Activated naive CD4-positive, alpha-beta T cell treated with anti-CD3 and anti-CD28 coated beads, Interleukin-2, amount 50 U/mL, for 16 hours (primary cell): ENCODE measurements around the gene RRN3.
"Not testable (repeated sequence)": the region's sequence is repeated elsewhere in the genome, so short reads cannot be mapped to it uniquely, and the experiment has no call there.

Experiments
- DNase-seq: peaks from one replicate; pipeline ENCODE4 v3.0.0-alpha.2; 2020

RRN3 gene

GRCh38 chr16:15050440-15050839, 43.6 kb downstream of the RRN3 start:
- DNase-seq: not testable (repeated sequence)

DNA sequence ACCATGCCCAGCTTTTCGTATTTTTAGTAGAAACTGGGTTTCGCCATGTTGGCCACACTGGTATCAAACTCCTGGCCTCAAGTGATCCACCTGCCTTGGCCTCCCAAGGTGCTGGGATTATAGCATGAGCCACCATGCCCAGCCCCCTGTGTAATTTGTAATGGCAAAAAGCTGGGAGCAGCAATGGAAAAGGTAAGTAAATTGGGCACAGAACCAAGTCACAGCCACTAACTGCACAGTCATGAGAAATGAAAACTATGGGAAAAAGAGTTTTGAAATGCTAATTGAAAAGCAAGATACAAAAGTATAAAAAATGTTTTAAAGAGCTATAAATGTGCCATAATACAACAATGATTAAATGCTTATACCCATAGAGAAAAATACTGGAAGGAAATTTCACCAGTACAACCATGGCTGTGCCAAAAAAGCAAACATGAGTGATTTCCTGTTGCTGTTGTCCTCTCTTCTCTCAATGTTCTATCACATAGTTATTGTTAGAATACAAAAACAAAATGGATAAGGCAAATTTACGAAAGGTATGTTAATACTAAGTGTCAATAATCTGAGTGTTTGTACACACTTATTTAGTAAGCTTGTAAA, 44.4 kb downstream of the RRN3 start:
- no peak for DNase-seq

DNA sequence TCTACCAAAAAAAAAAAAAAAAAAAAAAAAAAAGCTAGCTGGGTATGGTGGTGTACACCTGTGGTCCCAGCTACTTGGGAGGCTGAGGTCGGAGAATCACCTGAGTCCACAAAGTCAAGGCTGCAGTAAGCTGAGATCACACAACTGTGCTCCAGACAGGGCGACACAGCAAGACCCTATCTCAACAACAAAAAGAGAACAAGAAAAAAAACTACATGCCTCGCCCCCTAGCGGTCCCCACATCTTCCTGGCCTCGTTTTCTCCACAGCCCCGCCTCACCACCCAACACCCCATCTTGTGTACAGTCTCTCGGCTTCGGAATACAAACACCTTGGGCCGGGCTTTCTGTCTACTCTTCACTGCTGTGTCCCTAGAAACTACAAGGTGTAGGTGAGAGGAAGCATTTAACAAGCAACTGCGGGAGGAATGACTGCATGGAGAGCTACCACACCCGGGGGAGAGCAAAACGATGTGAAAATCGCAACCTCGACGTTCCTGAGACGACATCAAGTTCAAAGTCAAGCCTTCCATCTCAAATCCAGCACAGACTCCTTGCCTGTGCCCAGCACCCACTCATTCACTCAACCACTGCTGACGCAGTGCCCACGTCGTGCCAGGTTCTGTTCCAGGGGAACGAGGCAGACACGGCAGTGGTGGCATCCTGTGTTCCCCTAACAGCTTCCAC, 47.2 kb downstream of the RRN3 start:
- no peak for DNase-seq

GRCh38 chr16:15045270-15045669, 48.8 kb downstream of the RRN3 start:
- DNase-seq: not testable (repeated sequence)

GRCh38 chr16:15044286-15044685, 49.8 kb downstream of the RRN3 start:
- no peak for DNase-seq

- DNase-seq: no peak
Measured at GRCh38 chr16:15043344-15043743, 50.7 kb downstream of the RRN3 start.

GRCh38 chr16:15041271-15042004, 52.6 kb downstream of the RRN3 start:
- no peak for DNase-seq

DNA sequence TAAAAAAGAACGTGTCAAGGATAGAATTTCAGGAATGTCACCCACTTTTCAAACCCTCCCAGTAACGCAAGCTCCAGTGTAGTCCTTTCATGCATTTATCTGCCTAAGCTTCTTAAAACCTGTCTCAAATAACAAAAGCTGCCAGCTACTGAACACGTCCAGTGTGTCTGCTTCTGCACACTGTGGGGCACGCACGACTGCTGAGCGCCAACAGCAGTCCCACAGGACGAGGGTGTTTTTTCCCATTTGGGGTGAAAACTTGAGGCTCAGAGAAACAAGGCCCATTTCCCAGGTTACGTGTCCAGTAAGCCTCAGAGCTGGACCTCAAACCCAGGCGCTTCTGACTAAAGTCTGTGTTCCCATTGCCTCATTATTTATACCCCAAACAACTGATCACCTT, 55.4 kb downstream of the RRN3 start:
- DNase-seq: no peak

DNA sequence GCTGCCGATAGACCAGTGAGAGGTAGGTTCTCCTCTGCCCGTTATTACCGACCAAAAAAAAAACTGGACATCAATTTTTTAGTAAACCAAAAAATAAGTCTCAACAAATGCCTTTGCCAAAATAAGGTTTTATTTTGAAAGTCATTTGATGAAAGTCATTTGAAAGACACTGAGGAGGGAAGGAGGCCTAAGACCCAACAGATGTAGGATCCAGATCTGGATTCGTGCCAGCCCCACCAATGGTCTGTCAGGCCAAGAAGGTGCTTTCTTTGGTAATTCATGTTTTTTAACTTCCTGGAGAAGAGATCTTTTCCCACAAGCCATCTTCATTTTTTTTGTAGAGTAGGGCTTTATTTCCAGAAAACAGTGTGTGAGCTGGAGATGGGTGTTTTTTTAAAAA, 56.3 kb downstream of the RRN3 start:
- DNase-seq: no peak

GRCh38 chr16:15037003-15037402, 57.1 kb downstream of the RRN3 start:
- no peak for DNase-seq

DNA sequence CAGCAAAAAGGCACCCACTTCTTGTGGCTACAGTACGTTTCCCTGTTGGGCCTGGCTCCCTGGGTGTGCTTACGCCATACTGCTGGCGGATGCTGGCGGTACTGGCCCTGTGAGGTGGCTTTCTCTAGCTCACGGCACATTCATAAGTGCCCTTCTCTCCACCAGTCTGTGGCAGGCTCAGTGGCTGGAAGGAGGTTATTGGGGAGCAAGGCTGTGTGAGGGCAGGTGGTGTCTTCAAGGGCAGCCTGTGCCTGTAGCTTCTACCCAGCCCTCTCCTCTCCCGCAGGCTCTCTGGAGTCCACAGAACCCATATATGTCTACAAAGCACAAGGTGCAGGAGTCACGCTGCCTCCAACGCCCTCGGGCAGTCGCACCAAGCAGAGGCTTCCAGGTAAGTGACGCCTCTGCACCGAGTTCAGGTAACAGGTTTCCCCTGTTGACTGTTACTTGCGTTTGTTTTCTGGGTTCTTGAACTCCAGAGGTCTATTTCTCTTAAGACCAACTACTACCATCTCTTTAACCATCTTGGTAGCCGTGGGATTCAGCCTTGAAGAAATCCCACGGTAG, 58.8 kb downstream of the RRN3 start:
- no peak for DNase-seq

GRCh38 chr16:15034266-15035162, 59.6 kb downstream of the RRN3 start:
- DNase-seq: no peak

DNA sequence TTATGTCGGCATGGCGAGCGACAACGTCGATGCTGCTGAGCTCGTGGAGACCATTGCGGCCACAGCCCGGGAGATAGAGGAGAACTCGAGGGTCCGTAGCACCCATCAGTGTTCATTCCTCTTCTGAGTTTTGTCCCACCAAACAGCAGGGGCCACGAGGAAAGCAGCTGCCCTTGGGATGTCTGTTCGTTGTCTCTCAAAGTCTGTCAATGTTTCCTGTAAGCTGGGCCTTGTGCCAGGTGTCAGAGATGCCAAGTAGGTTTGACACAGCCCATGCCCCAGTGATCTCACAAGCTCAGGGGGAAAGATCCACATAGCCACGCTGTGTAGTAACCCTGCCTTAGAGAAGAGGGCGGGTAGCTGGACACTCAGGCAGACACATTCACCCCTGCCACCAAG, 60.8 kb downstream of the RRN3 start:
- no peak for DNase-seq

DNA sequence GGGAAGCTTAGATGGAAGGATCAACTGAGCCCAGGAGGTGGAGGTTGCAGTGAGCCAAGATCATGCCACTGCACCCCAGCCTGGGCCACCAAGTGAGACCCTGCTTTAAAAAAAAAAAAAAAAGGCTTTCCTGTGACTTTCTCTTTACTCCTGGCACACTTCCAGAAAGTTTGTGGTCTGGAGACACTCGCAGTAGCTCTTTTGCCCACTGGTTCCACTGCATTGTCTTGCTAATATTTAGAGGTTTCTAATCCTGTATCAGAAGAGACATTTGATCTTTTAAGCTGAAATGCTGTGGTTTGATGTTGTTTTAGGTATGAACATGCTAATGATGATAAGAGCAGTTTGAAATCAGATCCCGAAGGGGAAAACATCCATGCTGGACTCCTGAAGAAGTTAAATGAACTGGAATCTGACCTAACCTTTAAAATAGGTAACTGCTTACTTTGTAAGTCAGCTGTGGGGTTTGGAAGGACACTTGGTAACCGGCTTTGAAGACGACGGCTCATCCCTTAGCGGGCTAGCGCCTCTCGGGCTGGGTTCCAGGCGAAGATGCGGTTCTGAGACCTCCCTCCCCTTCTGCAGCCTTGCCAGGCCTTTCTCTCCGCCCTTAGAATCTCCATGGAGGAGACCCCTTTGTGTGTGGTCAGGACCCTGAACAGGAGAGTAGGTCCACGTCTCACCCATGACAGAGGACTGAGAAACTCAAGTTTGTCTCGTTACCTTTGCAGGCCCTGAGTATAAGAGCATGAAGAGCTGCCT, 61.3 kb downstream of the RRN3 start:
- no peak for DNase-seq

DNA sequence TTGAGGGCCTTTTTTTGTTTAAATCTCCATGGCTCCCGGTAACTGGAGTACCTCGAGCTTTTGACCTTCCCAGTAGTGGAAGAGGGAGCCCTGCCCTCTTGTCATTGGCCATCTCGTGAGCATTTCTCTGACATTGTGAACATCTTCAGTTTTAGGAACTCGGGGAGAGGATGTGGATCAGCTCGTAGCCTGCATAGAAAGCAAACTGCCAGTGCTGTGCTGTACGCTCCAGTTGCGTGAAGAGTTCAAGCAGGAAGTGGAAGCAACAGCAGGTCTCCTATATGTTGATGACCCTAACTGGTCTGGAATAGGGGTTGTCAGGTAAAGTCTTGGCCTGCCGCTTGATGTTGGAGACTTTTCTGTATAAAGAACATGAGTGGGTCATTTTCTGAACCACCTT, 62.5 kb downstream of the RRN3 start:
- DNase-seq: no peak

- DNase-seq: no peak
Measured at GRCh38 chr16:15031179-15031578, 62.9 kb downstream of the RRN3 start.

DNA sequence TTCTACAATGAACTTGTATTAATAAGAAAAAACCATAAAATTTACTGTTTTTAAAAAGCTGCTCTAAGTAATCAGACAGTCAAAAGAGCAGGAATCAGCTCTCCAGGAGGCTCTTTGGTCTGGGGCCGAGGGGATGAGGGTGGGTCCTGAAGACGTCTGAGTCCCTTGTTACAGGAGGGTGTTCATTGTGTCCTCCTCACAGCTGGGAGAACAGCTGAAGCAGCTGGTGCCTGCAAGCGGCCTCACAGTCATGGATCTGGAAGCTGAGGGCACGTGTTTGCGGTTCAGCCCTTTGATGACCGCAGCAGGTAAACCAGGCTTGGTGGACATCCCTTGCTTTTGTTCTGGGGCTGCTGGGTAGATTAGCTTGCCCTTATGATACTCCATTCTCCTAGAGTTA, 64.3 kb downstream of the RRN3 start:
- not testable (repeated sequence) for DNase-seq

DNA sequence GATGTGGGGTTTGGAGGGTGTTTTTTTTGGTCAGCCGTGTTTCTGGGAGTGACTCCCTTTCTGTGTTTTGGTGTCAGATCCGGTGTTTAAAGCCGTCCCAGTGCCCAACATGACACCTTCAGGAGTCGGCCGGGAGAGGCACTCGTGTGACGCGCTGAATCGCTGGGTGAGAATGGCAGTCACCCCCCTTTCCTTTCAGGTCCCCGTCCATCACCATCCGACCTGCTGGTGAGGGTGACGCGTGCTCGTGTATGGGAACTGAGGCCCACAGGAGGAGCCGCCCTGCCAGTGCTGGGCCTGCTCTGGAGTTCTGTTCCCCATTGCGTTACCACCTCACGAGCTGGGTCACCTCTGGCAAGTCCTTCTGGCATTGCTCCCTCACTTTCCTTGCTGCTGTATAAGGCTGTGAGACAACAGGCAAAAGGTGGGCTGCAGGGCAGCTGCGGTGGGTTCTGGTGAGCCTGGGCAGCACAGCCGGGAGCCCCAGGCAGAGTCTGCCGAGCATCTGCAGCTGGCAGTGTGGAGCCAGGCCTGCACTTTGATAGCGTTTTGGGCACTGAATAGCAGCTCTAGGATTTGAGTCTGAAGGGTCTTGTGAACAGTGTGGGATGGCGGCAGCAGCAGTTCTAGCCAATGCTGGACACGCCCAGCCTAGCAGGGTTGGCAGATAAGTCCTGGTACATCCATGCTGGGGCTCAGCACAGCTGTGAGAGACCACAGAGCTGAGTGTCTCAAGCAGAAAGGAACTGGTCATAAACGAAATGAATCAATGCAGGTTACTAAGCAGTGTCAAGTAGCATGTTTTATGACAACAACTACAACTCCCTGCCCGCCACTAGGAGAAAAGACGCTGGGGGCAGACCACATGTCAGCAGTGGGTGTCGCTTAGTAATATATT, 65.0 kb downstream of the RRN3 start:
- not testable (repeated sequence) for DNase-seq

DNA sequence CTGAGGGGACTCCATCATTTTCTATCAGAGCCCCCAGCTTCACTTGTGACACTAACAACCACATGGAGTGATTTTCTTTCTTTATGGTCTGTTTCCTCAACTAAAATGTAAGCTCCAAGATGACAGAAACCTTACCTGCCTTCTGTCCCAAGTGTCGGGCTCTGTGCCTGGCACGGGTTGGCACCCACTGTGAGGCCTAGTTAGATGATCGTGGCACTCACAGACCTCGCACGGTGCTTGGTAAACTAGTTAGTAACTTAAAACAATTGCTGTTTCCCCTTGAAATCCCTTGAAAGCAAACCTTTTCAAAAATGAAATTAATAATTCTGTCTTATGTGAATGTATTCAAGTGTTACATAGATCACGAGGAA, 65.7 kb downstream of the RRN3 start:
- not testable (repeated sequence) for DNase-seq

- DNase-seq: not testable (repeated sequence)
Measured at GRCh38 chr16:15027503-15028344, 66.3 kb downstream of the RRN3 start.
